Activated CD8-positive, alpha-beta memory T cell treated with anti-CD3 and anti-CD28 coated beads, Interleukin-2, amount 50 U/mL, for 48 hours (primary cell): ENCODE measurements around the gene IL7R.
"Not testable (repeated sequence)": the region's sequence is repeated elsewhere in the genome, so short reads cannot be mapped to it uniquely, and the experiment has no call there.

Source experiments
- DNase-seq: peaks from one replicate; pipeline ENCODE4 v3.0.0-alpha.2; 2020

Gene IL7R

DNA sequence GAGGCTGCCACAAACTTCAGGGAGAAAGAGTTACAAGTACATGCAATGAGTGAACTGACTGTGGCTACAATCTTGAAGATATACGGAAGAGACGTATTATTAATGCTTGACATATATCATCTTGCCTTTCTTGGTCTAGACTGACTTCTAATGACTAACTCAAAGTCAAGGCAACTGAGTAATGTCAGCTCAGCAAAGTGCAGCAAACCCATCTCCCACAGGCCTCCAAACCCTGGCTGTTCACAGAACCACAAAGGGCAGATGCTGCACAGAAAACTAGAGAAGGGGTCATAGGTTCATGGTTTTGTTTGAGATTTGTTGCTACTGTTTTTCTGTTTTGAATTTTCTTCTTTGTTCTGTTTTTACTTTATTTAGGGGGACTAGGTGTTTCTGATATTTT, 21.0 kb downstream of the IL7R start:
- DNase-seq = no peak

DNA sequence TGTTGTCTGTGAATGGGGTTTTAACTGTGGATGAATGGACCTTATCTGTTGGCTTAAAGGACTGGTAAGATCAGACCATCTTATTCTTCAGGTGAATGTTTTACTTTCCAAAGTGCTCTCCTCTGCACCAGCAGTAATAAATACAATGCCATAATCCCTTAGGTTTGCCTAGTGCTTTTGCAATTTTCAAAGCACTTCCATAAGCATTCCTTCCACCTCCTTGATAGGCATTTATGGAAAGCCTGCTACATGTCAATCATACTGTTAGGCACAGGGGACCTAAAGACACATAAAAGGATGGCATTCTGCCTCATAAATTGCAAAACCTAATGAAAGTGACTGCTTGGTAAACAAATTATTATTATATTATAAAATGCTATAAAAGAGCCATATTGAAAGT, 21.4 kb downstream of the IL7R start:
- DNase-seq = no peak

DNA sequence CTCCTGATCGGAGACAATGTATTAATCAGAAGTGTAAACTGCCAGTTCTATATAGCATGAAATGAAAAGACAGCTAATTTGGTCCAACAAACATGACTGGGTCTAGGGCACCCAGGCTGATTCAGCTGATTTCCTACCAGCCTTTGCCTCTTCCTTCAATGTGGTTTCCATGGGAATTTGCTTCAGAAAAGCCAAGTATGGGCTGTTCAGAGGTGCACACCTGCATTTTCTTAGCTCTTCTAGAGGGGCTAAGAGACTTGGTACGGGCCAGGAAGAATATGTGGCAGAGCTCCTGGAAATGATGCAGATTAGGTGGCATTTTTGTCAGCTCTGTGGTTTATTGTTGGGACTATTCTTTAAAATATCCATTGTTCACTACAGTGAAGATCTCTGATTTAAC, 22.4 kb downstream of the IL7R start:
- no peak for DNase-seq

DNA sequence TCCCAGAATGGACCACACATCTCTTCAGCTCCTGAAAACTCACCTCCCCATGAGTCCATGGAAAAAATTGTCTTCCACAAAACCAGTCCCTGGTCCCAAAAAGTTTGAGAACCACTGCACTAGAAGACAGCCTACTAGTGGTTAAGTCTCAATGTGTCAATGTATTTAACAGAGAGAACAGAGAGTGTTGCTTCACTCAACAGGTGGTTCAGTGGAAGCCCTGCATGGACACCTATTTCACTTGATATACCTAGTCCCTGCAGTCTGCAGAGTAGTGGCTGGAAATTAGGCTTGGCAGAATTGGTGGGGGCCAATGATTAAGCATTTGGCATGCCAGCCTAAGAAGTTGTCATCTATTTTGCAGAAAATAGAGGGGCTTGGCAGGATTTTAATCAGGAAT, 23.0 kb downstream of the IL7R start:
- no peak for DNase-seq

DNA sequence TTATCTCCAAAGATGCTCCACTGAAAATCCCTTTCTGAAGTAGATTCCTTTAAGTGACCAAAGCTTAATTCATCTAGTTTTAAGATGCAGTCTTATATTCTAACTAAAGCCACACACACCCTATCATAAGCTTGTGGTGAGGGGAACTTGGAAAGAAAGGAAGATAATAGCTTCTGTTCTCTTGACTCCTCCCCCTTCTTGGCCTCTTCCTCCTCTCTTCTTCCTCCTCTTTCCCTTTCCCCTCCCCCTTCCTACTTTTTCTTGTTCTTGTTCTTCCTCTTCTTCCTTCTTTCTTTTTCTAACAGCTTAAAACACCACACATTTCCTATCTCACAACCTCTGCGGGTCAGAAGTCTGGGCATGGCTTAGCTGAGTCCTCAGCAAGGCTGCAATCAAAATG, 23.5 kb downstream of the IL7R start:
- DNase-seq = no peak

DNA sequence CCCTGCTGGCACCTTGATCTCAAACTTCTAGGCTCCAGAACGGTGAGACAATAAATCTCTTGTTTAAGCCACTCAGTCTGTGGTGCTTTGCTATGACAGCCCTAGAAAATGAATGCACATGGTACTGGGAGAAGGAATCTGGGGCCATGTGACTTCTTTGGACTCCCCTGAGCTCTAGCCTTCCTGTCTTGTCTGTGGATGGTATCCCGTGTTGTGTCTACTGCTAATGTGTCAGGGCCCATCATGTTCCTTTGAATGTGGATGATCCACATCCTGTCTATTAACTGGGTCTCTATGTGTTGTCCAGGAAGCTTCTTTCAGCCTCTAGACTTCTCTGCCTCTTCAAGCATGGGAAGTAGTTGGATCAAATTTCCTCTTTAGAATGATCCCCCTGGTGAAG, 25.1 kb downstream of the IL7R start:
- DNase-seq = no peak

DNA sequence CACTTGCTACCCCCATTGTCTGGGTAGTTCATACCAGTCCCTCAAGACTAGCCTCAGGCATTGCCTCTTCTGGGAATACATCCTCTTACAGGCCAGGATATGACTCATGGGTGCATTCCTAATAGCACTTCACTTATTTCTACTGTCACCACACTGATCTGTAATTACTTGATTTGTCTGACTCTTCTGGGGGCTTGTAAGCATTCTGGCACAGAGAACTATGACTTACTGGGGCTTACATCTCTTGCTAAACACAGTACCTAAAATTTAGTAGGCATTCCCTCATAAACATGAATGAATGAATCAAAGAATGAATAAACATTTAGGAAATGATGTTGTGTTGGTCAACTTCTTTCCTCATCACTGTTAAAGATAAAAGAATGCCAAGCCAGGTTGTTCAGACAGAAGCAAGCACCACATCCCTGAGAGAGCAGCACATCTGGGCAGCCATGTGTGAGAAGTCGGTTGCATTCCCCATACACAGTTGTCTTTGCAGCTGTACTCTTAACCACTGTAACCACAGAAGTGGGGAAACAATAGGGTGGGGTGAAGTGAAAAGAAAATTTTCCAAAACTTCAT, 27.6 kb downstream of the IL7R start:
- no peak for DNase-seq

DNA sequence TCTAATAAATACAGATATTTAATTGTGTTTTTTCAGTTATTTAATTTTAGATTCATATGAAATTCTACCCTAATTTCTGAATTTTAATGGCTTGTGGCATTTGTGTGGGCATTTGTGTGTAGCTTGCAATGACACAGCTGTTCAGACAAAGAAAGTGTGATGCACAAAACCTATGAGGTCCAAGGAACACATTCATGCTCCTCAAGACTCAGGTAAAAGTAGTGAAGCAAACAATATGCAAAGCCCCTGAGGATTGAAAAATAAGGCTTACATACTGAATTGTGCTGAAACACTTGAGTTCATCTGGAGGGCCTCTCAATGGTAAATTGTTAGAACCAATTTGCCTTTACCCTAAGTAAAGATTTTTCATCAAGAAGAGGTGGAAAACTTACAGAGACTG, 28.1 kb downstream of the IL7R start:
- no peak for DNase-seq

DNA sequence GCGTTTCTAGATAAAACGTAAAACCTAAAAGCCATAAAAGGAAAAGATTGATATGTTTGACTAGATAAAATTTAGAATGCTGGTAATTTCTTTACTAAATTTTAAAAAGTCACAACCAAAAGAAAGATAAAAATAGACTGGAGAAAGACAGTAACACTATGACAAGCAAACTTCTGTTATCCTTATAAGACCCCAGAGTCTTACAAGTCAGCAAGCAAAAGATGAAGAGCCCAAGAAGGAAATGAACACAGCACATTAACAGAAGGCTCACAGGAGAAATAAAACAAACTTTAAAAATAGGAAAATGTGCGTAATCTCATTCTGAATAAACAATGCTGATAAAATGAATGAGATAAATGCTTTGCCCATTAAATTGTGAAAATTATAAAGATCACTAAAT, 29.7 kb downstream of the IL7R start:
- no peak for DNase-seq

DNA sequence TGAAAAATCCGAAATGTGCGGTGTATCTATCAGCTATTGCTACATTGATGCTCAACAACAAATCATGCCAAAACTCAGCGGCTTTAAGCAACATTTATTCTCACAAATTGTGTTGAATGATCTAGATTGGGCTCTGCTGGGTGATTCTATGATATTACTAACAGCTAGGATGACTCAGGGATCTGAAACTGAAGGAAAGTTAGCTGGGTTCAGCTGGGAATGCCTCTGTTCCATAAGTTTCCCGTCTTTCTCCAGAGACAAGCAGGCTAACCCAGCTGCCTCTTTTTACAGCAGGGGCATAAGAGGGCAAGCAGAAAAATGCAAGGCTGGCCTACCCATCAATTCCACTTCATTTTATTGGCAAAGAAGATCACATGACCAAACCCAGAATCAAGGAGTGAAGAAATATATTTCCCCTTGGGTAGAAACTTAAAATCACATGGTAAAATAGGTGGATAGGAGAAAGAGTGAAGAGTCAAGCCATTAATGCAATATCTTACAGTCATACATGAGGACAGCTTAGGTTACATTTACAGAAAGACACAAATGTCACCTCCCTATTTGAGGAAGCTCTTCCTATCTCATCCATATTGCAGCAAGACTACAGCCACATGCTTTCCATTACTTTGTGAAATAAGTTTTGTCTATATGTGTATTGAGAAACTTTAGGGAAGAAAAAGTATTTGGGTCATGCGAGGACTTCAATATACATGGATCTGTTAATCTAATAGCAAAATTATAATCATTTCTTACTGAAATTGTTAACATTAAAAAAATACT, 30.8 kb downstream of the IL7R start:
- DNase-seq = no peak

DNA sequence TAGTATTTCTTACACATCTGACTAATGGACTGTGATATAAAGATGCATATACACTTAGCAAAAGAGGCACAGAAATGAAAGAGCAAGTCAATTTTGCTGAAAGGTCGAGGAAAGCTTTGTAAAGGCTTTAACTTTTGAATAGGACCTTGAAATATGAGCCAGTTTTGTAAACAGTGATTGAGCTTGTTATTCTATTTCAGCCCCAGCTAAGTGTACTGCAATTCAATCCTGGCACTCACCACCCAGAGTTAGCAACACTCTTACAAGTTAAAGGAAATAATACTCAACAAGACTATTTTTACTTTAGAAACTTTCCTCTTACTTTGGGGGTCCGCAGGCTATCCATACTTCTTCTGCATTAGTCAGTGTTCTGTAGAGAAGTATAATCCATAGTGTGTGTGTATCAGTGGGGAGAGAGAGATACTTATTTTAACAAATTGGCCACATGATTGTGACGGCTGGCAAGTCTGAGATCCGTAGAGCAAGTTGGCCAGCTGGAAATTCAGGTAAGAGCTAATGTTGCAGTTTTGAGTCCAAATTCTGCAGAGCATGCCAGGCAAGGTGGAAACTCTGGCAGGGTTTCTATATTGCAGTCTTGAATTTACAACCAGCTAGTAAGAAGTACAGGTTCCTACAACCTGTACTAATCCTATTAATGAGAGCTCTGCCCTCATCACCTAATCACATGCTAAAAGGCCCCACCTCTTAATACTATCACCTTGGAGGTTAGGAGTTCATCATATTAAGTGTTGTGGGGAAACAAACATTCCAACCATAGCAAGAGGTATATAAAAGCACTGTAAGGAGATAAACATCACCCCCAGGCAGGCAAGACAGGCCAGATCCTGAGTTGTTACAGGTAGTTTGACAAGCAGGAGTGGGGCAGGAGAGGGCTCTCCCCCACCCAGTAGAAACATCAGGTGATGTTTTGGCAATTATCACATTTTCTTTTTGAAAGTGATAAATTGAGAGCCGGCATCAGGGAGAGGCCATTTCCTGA, 33.6 kb downstream of the IL7R start:
- no peak for DNase-seq

DNA sequence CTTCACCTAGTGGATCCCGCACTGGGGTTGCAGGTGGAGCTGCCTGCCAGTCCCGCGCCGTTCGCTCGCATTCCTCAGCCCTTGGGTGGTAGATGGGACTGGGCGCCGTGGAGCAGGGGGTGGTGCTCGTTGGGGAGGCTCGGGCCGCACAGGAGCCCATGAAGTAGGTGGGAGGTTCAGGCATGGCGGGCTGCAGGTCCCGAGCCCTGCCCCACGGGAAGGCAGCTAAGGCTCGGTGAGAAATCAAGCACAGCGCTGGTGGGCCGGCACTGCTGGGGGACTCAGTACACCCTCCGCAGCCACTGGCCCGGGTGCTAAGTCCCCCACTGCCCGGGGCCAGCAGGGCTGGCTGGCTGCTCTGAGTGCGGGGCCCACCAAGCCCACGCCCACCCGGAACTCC, 36.1 kb downstream of the IL7R start:
- not testable (repeated sequence) for DNase-seq

DNA sequence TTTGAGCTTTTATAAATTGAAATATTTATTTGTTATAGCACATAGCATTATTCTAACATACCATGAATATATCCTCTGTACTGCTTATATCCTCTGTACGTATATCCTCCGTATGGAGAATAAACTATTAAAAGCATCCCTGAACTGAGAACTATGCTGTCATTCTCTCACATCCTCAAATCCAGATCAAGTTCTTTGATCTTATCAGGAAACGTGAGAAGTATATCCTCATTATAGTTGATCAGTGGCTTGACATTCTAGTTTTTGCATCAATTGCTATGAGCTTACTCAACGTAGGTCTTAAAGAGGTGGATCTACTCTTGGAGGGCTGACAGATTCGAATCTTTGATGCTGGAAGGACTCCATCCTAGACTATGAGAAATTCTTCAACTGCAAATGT, 37.4 kb downstream of the IL7R start:
- no peak for DNase-seq

DNA sequence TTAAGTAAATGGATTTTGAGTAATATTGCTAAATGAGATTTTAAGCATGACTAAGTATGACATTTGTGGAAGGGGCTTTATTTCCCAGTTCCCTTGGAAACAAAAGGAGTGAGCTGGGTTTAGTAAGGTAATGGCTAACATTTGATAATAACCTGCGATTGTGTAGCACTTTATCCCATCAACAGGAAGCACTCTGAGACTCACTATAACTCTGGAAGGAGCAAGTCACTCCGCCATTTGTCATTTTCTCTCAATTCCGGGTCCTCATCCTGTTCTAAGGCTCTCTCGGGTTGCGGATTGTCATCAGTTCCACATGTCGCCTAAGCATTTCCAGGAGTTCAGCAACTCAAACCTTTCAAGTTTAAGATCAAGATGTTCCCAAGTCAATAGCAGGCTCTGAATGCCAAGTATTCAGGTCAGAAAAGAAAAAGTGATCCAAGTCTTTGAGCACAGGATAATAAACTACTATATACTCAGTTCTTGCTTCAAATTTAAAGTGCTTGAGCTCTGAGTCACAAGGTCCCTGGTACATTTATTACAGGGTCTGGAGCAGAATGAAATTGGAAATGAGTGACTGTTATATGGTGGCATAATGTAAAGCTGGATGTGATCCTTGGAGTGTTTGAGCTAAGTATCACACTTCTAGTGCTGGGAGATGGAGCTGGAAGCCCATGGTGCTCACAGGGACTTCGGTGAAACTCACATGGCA, 42.4 kb downstream of the IL7R start:
- no peak for DNase-seq

DNA sequence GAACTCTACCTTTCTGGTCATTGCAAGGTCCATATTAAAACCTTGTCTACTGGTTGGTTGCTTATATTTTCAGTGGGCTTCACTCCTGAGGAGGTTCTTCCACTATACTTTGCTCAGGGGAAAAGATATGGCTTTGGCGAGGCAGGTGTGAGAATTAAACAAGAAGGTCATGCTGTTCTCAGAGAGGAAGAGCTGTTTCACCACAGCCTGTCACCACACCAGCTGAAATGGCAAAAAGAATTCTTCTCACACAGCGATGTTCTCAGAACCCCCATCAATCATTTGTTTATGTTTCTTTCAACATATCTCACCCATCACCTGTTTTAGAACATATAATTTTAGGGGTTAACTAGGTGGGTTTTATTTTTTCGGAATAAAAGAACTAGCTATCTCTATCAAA, 43.1 kb downstream of the IL7R start:
- no peak for DNase-seq

DNA sequence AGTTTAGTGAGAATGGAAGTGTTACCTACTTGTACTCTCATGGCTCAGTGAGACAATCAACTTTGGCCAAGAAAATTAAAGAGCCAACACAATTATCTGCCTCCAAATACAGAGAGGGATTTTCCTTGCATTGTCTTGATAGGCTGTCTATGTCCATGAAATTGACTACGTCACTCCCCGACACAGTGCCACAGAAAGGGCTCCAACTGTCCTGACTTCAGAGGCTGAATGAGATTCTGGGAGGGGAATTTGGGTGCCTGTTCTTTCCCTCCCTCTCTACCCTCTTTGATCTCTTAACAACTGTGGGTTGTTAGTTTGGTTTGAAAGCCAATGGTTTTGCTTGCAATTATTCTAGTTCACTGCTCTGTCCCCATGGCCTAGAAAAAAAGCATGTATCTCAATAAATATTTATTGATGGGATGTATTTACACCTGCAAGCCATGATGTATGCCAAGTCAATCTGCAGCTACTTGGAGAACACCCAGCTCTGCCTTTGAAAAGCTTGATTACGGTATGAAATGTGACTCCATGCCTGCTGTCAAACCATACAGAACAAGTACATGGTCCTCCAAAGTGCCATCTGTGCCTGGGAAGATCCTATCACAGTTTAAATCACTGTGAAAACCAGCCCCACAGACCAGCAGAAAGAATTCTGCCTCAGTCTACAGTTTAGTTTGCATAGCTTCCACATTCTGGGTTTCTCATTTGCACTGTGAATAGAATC, 44.4 kb downstream of the IL7R start:
- DNase-seq = no peak

DNA sequence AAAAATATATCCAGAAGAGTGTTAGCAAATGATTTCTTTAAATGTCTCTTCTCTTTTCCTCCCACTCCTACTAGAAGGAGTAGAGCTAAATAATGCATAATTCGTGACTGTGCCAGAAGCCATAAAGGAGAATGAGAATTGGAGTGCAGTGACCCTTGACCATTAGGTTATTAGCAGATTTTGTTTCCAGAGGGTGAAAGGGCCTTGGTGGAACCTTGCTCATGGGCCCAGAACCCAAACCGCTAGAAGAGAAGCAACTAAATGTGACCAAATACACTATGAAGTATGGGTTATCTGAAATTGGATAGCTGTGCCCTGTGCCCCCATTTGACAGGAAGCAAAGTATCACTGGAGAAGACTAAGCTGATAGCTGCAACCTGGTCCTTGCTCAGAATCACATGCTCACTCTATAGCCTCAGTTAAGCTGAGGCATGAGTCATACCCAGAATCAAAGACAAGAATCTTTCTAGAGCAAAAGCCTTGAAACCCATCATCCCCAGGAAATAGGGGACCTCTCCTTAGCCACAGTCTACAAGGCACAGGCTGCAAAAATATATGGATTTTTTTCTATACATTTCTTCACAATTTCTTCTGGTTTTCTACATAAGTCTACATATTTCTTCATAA, 45.5 kb downstream of the IL7R start:
- no peak for DNase-seq

DNA sequence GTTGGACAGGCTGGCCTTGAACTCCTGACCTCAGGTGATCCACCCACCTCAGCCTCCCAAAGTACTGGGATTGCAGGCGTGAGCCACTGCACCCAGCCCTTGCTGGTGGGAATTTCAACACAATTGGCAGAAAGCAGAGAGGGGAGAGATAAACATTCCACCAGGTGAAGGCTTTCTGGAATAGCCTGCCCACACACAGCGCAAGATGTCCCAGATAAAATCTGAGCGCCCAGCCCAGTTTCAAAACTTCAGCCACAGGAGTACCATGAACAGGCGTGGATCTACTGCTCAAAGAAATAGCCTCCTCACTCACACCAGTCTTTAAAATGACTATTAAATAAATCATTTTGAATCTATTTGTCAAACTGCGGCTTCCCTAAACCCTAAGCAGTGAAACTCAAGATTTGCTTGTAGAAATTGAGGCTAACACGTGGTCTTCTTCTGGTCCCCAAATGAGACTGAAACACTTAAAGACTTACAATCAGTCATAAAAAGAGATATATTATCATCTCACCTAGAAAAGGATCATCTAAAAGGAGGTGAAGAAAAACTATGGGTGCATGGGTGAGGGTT, 47.0 kb downstream of the IL7R start:
- DNase-seq = no peak

DNA sequence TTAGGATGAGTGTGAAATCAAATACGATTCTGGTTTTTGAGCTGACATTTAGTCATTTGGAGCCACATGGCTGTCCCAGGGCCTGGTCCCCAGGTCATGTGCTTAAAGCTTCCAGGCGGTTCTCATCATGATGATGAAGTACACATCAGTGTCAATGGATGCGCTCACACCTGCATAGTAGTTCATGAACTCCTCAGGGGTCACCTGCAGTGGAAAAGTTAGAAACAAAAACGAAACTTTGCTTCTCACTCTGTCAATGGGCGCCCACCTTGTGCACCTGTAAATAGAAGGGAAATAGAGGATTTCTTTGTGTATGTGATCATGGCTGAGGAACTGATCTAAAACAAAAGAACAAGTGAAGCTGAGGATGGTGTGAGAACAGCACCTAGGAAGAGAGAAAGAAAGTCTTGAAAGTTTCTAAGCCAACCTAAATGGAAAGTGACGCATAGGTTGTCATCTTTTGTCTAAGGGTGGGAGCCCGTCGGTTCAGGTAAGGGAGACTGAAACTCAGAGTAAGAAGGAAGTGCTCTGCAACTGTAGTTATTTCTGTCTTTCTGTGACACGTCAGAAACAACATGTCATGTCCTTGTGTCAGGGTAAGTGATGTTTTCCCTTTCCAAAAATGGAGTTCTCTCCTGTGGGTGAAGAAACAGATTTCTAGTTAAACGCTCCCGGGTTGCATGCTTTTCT, 47.9 kb downstream of the IL7R start:
- DNase-seq = no peak

DNA sequence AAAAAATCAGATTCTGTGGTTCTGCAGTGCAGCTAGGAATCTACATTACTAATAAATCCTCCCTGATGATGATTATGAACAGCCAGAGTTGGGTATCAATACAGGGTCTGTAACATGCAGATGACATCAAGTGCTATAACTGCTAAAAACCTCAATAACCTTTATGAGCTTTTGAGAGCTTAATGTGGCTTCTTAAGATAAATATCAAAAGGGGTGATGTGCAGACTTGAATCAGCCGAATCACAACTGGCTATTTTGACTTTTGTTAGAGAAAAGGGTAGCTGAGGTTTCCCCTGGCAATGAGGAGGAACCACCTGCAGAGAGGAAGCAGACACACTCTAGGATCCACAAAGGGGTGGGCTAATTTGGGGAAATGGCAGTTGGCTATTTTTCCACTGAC, 51.5 kb downstream of the IL7R start:
- DNase-seq = no peak

DNA sequence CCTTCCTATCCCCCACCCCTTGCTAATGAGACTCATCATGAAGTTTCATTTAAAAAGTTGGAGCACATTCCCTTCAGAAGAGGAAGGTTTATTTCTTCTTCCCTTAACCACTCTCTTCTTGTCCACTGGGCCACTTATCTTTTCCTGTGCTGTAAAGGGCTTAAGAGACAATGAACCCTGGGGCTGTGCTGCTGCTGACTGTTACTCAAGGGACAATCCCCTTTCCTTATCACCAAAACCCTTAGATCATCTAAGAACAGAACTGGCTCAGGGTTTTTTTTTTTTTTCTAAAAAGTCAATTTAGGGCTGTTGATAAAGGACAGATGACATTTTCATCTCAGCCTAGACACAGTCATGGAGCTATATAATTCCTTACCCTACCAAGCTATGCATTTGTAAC, 52.1 kb downstream of the IL7R start:
- DNase-seq = no peak
